NT2/D1 (cell line): ENCODE results near the gene SMS.

ENCODE experiments used
- DNase-seq: peaks from one replicate; pipeline ENCODE4 v3.0.0-alpha.2; 2011; ENCODE audit warnings: low read depth, low spot score
- H3K27me3 ChIP-seq: 2 replicates; pipeline ENCODE4 v1.6.0; 2011; ENCODE audit warnings: mild to moderate bottlenecking; ENCODE audit not compliant: insufficient read length, insufficient read depth
- H3K36me3 ChIP-seq: 2 replicates; pipeline ENCODE4 v1.6.1; 2011; ENCODE audit warnings: mild to moderate bottlenecking, low read length, mixed read lengths; ENCODE audit not compliant: insufficient read depth, insufficient read length
- H3K4me1 ChIP-seq: 2 replicates; pipeline ENCODE4 v1.5.1; 2011; ENCODE audit not compliant: insufficient read depth, insufficient read length
- H3K4me3 ChIP-seq: 2 replicates; pipeline ENCODE4 v1.5.1; 2011; ENCODE audit warnings: low read depth; ENCODE audit not compliant: insufficient read length
- H3K9ac ChIP-seq: 2 replicates; pipeline ENCODE4 v1.6.0; 2011; ENCODE audit warnings: low read depth; ENCODE audit not compliant: insufficient read length
- H3K9me3 ChIP-seq: 2 replicates; pipeline ENCODE4 v1.5.1; 2011; ENCODE audit warnings: mild to moderate bottlenecking, low read length; ENCODE audit not compliant: insufficient read depth
- SUZ12 ChIP-seq: IDR thresholded peaks from 2 replicates; pipeline ENCODE4 v1.6.1; 2011; ENCODE audit not compliant: insufficient read length, insufficient read depth; ENCODE audit errors: extremely low read depth
- YY1 ChIP-seq: IDR thresholded peaks from 2 replicates; pipeline ENCODE4 v1.6.1; 2011; ENCODE audit not compliant: insufficient read length, insufficient read depth
- ZNF274 ChIP-seq: IDR thresholded peaks from 2 replicates; pipeline ENCODE4 v1.6.1; 2011; ENCODE audit warnings: mild to moderate bottlenecking, low read depth, low read length

The SMS gene

DNA sequence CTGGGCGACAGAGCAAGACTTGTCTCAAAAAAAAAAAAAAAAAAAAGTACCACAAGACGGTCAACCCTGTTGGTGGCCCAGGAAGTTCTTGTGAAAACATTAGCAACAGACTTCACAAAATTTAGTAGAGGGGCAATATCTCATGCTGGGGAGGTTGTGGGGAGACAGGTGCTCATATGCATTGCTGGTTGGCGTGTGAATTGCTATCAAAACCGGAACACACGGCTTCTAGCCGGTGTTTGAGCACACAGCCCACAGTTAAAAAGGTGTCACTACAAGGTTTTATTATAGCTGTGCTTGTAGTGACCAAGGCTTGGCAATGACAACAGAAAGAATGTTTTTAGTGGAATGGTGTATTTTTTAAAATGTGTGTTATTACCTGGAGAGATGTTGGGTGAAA lies 41.8 kb downstream of the SMS start:
- Histone ChIP-seq H3K9ac (no peak overlapping the region), H3K27me3 (no peaks in the 10 kb centered on the region), H3K4me1 (no peaks in the 10 kb centered on the region), H3K4me3 (no peak overlapping the region), H3K9me3 (no peaks in the 10 kb centered on the region), H3K36me3 (peaks cover 58% of the 10 kb centered on the region)
- no peak for TF ChIP-seq SUZ12
- TF ChIP-seq YY1: no peak
- no peak for TF ChIP-seq ZNF274
- no peak for DNase-seq

DNA sequence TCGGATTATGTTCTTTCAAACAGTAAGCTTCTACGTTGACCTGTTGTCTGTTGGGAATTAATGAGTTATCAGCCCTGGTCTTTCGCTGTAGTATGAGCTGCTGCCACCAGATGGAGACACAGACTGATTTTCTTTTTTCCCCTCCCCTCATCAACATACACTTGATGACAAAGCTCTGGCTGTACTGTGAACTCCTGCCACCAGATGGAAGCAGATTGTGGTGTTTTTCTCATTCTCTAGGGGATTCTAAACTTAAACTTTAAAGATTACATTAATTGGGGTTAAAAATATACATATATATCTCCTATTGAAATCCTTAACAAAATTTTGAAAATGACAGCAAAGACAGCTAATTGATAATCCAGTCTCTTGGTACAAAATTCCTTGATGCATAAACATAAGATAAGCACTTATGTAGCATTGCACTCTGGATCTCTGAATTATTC lies 44.8 kb downstream of the SMS start:
- no peak overlapping the region for H3K4me3 ChIP-seq
- peak; percentile 68 for DNase-seq
- H3K36me3 ChIP-seq: peaks cover 69% of the 10 kb centered on the region
- no peaks in the 10 kb centered on the region for H3K27me3 ChIP-seq
- no peaks in the 10 kb centered on the region for H3K9me3 ChIP-seq
- H3K4me1 ChIP-seq: no peaks in the 10 kb centered on the region
- no peak overlapping the region for H3K9ac ChIP-seq
- no peak for TF ChIP-seq SUZ12
- TF ChIP-seq YY1: no peak
- no peak for TF ChIP-seq ZNF274

DNA sequence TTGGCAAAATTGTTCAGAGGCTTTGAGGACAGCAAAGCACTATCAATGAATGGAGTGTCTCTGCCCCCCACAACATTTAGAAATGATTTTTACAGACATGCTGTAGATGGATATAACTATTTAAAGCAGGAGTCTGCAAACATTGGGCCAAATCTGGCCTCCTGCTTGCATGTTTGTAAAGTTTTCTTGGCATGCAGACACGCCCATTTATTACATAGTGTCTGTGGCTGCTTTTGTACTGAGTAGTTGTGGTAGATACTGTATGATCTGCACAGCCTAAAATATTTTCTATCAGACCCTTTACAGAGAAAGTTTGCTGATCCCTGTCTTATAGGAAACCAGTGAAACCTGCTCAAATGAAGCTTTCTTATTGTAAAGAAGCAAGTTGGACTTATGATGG lies 46.1 kb downstream of the SMS start:
- no peak for DNase-seq
- H3K9me3 ChIP-seq: no peaks in the 10 kb centered on the region

DNA sequence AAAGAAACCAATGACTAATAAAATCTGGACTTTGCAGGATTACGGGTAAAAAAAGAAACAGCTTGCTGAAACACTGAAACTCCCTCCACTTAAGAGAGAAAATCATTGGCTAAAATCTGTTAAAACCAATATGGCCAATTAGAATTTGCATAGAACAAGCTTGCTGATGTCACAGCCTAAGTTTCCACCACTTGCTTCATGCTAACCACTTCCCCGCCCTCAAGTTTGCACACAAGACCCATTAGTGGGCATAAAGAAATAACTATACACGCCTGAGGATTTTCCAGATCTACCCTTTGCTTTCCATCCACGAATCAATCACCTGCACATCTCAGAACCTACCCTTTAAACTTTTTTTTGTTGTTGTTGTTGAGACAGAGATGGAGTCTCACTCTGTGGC lies 48.9 kb downstream of the SMS start:
- Histone ChIP-seq H3K4me1 (no peaks in the 10 kb centered on the region), H3K36me3 (peaks cover 89% of the 10 kb centered on the region), H3K4me3 (no peak overlapping the region), H3K27me3 (no peaks in the 10 kb centered on the region), H3K9me3 (no peaks in the 10 kb centered on the region), H3K9ac (no peak overlapping the region)
- no peak for DNase-seq
- TF ChIP-seq SUZ12: no peak
- TF ChIP-seq YY1: no peak
- TF ChIP-seq ZNF274: no peak

More for the DNA sequence above, 46.1 kb downstream of the SMS start:
- H3K9ac ChIP-seq: no peak overlapping the region
- no peaks in the 10 kb centered on the region for H3K27me3 ChIP-seq
- H3K4me1 ChIP-seq: no peaks in the 10 kb centered on the region
- TF ChIP-seq ZNF274 (no peak), SUZ12 (no peak), YY1 (no peak)
- H3K4me3 ChIP-seq: no peak overlapping the region
- H3K36me3 ChIP-seq: peaks cover 70% of the 10 kb centered on the region

DNA sequence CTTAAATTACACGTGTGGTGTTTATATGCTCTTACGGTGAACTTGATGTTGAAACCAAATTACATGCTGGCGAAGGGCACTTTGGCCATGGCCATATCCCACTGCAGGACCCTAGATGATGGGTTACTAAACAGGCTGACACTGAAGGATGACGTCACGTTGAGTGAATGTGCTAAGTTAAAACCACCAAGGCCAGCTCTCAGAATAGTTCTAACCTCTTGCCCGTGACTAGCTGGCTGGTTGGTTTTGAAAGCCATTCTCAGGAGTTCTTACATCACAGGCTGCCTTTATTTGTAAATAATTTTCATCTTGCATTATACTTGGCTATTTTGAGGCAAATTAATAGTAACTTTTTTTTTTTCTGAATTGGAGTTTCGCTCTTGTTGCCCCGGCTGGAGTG lies 50.3 kb downstream of the SMS start:
- peaks cover 83% of the 10 kb centered on the region for H3K36me3 ChIP-seq
- TF ChIP-seq SUZ12 (no peak), ZNF274 (no peak), YY1 (no peak)
- no peaks in the 10 kb centered on the region for H3K4me1 ChIP-seq
- no peak overlapping the region for H3K4me3 ChIP-seq
- DNase-seq: no peak
- no peaks in the 10 kb centered on the region for H3K27me3 ChIP-seq
- H3K9ac ChIP-seq: no peak overlapping the region
- H3K9me3 ChIP-seq: no peaks in the 10 kb centered on the region

DNA sequence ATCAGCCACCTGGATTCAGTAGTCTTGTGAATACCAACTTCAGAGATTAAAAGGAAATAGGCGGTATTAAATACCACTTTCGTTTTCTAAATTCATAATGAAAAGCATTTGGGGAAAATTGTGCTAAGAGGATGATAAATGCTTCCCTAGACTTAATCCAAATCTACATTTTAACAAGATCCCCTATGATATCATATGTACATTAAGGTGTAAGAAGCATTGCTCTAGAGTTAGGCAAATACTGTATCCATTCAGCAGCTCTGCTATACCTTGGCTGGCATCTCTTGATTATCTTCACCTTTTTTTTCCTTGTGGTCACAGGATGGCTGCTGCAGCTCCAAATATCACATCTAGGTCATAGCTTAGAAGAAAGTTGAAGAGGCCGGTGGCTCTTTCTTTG lies 51.0 kb downstream of the SMS start:
- Histone ChIP-seq H3K4me3 (no peak overlapping the region), H3K4me1 (no peaks in the 10 kb centered on the region), H3K9ac (no peak overlapping the region), H3K27me3 (no peaks in the 10 kb centered on the region), H3K9me3 (no peaks in the 10 kb centered on the region), H3K36me3 (peaks cover 79% of the 10 kb centered on the region)
- TF ChIP-seq ZNF274: no peak
- DNase-seq: no peak

DNA sequence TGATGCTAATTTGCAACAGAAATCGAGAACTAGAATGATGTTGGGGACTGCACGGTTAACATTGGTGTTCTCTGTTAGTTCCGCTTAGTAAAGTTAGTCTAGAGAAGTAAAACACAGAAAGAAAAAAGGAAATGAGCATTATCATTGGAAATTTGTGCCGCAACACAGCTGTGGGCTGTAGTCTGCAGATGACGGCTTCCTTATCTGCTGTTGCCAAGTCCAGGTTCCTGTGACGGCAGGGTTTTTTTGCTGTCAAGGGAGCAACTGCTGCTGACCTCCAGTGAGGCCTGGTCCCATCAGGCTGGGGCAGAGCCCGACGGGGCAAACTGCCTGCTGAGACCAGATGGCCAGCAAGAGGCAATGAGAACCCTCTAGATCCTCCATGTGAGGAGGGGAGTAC lies 52.8 kb downstream of the SMS start:
- H3K36me3 ChIP-seq: peaks cover 69% of the 10 kb centered on the region
- peaks cover 3% of the 10 kb centered on the region for H3K4me1 ChIP-seq
- H3K9ac ChIP-seq: no peak overlapping the region
- no peaks in the 10 kb centered on the region for H3K9me3 ChIP-seq
- no peak overlapping the region for H3K4me3 ChIP-seq
- H3K27me3 ChIP-seq: no peaks in the 10 kb centered on the region
- no peak for DNase-seq
- TF ChIP-seq SUZ12 (no peak), ZNF274 (no peak), YY1 (no peak)
